ENCODE measurements around the gene UBAP1L.

DNA sequence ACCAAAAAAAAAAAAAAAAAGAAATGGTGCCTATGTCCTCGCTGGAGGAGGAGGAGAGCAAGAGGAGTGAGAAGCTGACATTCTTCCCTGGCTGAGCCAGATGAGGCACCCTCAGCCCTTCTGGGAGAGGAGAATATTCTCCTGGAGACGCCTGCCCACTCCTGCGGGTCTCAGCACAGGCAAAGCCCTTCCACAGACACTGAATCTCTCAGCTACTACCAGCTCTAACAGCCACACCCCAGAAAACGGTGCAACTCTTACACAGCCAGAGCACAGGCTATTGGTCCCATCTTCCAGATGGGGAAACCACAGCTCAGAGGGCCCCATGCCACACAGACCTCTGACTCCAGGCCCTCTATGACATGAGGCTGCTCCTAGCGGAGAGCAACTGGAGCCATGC is 52.9 kb downstream of the UBAP1L start:
- TF ChIP-seq CTCF (IDR thresholded peaks at IDR 0.05), result no peak
- TF ChIP-seq POLR2A (IDR thresholded peaks at IDR 0.05), result no peak

Data from testis (tissue), 2 donors.